ENCODE results near the gene DCC.

The DCC gene

GRCh38 chr18:52678034-52678433 is 338.0 kb downstream of the DCC start:
- no peak for DNase-seq (ENCODE audit: low read depth in 4 of 4, low spot score in 1 of 4)

GRCh38 chr18:52678551-52678950 is 338.6 kb downstream of the DCC start:
- DNase-seq (ENCODE audit: low read depth in 4 of 4, low spot score in 1 of 4) = no peak

- no peak for DNase-seq (ENCODE audit: low read depth in 4 of 4, low spot score in 1 of 4)
Observed at GRCh38 chr18:52679354-52679753, 339.4 kb downstream of the DCC start.

- DNase-seq (ENCODE audit: low read depth in 4 of 4, low spot score in 1 of 4) = no peak
Observed at GRCh38 chr18:52682260-52682659, 342.3 kb downstream of the DCC start.

- no peak for DNase-seq (ENCODE audit: low read depth in 4 of 4, low spot score in 1 of 4)
Observed at GRCh38 chr18:52685316-52685715, 345.3 kb downstream of the DCC start.

- no peak for DNase-seq (ENCODE audit: low read depth in 4 of 4, low spot score in 1 of 4)
Observed at GRCh38 chr18:52691841-52692240, 351.8 kb downstream of the DCC start.

GRCh38 chr18:52694804-52695203 is 354.8 kb downstream of the DCC start:
- no peak for DNase-seq (ENCODE audit: low read depth in 4 of 4, low spot score in 1 of 4)

GRCh38 chr18:52700116-52700515 is 360.1 kb downstream of the DCC start:
- no peak for DNase-seq (ENCODE audit: low read depth in 4 of 4, low spot score in 1 of 4)

GRCh38 chr18:52700816-52701215 is 360.8 kb downstream of the DCC start:
- no peak for DNase-seq (ENCODE audit: low read depth in 4 of 4, low spot score in 1 of 4)

- DNase-seq (ENCODE audit: low read depth in 4 of 4, low spot score in 1 of 4) = no peak
Observed at GRCh38 chr18:52701219-52701935, 361.4 kb downstream of the DCC start.

GRCh38 chr18:52715421-52715820 is 375.4 kb downstream of the DCC start:
- DNase-seq (ENCODE audit: low read depth in 4 of 4, low spot score in 1 of 4) = no peak

GRCh38 chr18:52715991-52716390 is 376.0 kb downstream of the DCC start:
- DNase-seq (ENCODE audit: low read depth in 4 of 4, low spot score in 1 of 4) = no peak

GRCh38 chr18:52716973-52717372 is 377.0 kb downstream of the DCC start:
- DNase-seq (ENCODE audit: low read depth in 4 of 4, low spot score in 1 of 4) = no peak

- DNase-seq (ENCODE audit: low read depth in 4 of 4, low spot score in 1 of 4) = no peak
Observed at GRCh38 chr18:52722904-52723303, 382.9 kb downstream of the DCC start.

GRCh38 chr18:52723550-52723970 is 383.6 kb downstream of the DCC start:
- no peak for DNase-seq (ENCODE audit: low read depth in 4 of 4, low spot score in 1 of 4)

- DNase-seq (ENCODE audit: low read depth in 4 of 4, low spot score in 1 of 4) = no peak
Observed at GRCh38 chr18:52730972-52731619, 391.1 kb downstream of the DCC start.

- DNase-seq (ENCODE audit: low read depth in 4 of 4, low spot score in 1 of 4) = no peak
Observed at GRCh38 chr18:52738946-52739345, 398.9 kb downstream of the DCC start.

GRCh38 chr18:52746986-52747385 is 407.0 kb downstream of the DCC start:
- no peak for DNase-seq (ENCODE audit: low read depth in 4 of 4, low spot score in 1 of 4)

GRCh38 chr18:52747869-52748268 is 407.9 kb downstream of the DCC start:
- DNase-seq (ENCODE audit: low read depth in 4 of 4, low spot score in 1 of 4) = no peak

- DNase-seq (ENCODE audit: low read depth in 4 of 4, low spot score in 1 of 4) = no peak
Observed at GRCh38 chr18:52748343-52748742, 408.3 kb downstream of the DCC start.

GRCh38 chr18:52749542-52749941 is 409.5 kb downstream of the DCC start:
- DNase-seq (ENCODE audit: low read depth in 4 of 4, low spot score in 1 of 4) = no peak

- DNase-seq (ENCODE audit: low read depth in 4 of 4, low spot score in 1 of 4) = no peak
Observed at GRCh38 chr18:52750995-52751394, 411.0 kb downstream of the DCC start.

GRCh38 chr18:52764316-52764715 is 424.3 kb downstream of the DCC start:
- DNase-seq (ENCODE audit: low read depth in 4 of 4, low spot score in 1 of 4) = no peak

Measured in stimulated activated CD4-positive, alpha-beta T cell treated with anti-CD3 and anti-CD28 coated beads, Interleukin-1b, Interleukin-23, amount 100 ng/mL, for 24 hours (primary cell).